ENCODE measurements around the gene AKR1C8.

The AKR1C8 gene

DNA sequence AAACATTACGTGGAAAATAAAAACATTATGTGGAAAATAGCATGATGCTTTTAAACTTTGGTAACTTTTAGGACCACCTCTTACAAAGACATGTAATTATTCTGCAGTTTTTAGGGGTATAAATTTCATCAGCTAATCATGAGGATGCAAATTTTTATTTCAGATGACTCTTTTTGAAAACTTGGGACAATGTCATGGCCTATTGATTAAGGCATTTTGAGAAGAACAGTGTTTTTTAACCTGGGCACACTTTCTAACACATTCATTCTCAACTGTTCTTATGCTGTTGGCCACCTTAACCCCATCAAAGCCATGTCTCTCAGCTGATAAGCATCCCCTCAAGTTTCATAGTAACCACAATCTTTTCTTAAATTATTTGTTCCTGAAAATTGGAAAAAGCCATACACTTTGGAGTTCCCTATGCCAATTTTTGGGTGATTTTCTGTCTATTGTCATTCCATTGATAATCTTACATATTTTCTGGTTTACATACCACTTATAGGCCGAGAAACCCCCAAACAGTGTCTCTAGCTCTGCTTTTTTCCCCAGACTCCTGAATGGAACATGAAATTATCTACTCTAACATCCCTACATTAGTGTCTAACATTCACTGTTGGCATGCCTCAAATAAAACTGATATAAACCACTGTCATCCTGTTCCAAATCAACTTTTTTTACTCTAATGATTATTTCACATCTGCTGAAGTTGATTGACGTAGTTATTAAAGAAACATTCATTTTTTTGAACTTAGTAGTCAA lies 76.1 kb downstream of the AKR1C8 start:
- no peak for DNase-seq (ENCODE audit: low spot score)
- FAIRE-seq, result no peak

- FAIRE-seq, result no peak
These were observed 77.0 kb downstream of the AKR1C8 start for GRCh38 chr10:5107860-5108526.

DNA sequence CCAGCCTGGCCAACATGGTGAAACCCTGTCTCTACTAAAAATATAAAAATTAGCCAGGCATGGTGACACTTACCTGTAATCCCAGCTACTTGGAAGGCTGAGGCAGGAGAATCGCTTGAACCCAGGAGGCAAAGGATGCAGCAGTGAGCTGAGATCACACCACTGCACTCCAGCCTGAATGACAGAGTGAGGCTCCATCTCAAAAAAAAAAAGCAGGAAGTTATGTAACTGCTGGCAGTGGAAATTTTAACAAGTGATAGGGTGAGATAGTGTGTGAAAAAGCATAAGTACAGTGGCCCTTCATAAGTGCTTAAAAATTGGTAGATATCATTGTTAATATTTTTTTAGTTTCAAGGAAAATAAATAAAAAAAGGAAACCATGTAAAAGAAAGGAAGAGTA lies 78.4 kb downstream of the AKR1C8 start:
- FAIRE-seq (no peak), DNase-seq (ENCODE audit: low spot score) (no peak)

More at GRCh38 chr10:5107860-5108526, 77.0 kb downstream of the AKR1C8 start:
- no peak for DNase-seq (ENCODE audit: low spot score)

- DNase-seq (ENCODE audit: low spot score) (no peak), FAIRE-seq (no peak)
These were observed 79.3 kb downstream of the AKR1C8 start for GRCh38 chr10:5105626-5106025.

All from urothelium cell line (cell line).